ENCODE measurements around the gene SLFN14. TPM values are rescaled to one million over a fixed set of nuclear protein-coding genes. Genes with fewer than 3 reads are reported as not detected.

SLFN14 gene
- not detected in 2 replicates for total RNA-seq

DNA sequence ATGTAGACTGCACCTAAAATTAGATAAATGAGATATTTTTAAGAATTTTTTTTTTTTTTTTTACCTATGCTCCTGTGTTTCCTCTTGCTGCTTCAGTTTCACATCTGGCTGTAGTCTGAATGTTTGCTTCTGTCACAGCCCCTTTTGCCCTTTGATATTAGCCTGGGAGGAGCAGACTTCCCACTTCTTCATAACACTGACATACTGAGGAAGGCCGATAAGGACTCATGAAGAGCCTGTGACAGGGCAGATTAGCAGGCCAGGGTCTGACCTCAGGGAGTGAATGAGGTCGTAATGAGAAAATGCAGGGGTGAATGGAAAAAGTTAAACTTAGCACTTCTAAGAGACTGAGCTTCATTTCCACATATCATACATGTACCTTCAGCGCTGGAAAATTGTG, at the start of gene SLFN14:
SLFN14 (minus strand) TSS at position 117 of the 400 bp plus-strand sequence. CDS start 2,757 bp downstream, outside the sequence.

DNA sequence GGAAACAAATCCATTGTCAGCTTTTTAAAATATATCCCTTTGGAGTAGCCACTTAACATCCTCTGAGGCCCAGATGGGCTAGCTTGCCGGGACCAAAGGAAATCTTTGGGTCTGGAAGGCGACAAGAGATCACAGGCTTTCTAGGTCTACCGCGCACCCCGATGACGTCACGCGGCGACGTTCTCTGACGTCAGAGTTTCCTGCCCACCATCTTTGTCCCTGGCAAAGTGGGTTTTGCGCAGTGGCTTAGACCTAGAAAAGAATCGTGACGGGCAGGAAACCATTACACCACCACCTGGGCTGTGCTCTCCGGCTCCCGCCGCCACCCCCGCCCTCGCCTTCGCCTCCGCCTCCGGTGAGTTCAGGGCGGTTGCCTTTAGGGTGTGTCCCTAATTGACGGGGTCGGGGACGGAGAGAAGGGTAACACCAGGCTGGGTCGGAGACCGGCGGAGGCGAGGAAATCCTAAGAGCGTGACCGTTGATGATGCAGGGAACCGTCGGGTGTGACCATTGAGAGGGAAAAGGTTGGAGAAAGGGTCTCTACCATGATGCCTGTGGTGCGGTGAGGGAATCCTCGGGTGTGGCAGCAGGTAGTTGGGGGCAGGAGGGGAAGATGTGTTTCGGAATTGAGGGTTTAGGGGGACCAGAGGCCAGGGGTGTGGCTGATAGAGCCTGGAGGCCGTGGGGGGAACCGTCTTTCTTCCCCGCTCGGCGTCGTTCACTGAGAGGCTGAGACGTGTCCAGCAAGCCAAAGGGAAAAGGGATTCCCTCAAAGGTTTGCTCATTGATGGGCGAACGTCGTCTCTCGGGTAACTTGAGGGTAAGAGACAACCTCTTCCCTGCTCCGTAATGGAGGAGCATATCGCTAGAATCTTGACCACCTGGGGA, 26.7 kb upstream of the SLFN14 start, which contains the start of gene AP2B1:
AP2B1 (plus strand) TSS at position 249 of the 888 bp plus-strand sequence. CDS start 6,709 bp downstream, outside the sequence.

GRCh38 chr17:35578197-35578928, 17.7 kb upstream of the SLFN14 start, which contains the start of gene PEX12:
PEX12 (minus strand) TSS chr17:35578571; CDS start chr17:35578021, 550 bp downstream.

GRCh38 chr17:35537601-35538141, 22.9 kb downstream of the SLFN14 start, which contains the start of gene SLFN12L:
SLFN12L (minus strand) TSS chr17:35537678; CDS start chr17:35522364, 15,314 bp downstream.

Other genes starting within 250 kb of the SLFN14 start
- 70.8 and 90.3 TPM in 2 replicates for gene SLFN11, start 187.2 kb downstream of the SLFN14 start, total RNA-seq
- gene SLFN12, start 128.3 kb downstream of the SLFN14 start, total RNA-seq, result 27.3 and 34.6 TPM in 2 replicates
- 2.2 and 3.1 TPM in 2 replicates for gene SLFN13, start 112.1 kb downstream of the SLFN14 start, total RNA-seq
- gene SLFN12L, start 23.1 kb downstream of the SLFN14 start, total RNA-seq, result 0.15 and 0.17 TPM in 2 replicates
- 6.4 and 10.4 TPM in 2 replicates for gene PEX12, start 17.8 kb upstream of the SLFN14 start, total RNA-seq
- 104 and 130 TPM in 2 replicates for gene AP2B1, start 26.5 kb upstream of the SLFN14 start, total RNA-seq
- 0.58 and 4.6 TPM in 2 replicates for gene RASL10B, start 170.8 kb upstream of the SLFN14 start, total RNA-seq
- not detected in 2 replicates for gene GAS2L2, start 192.4 kb upstream of the SLFN14 start, total RNA-seq
- gene C17orf50, start 200.1 kb upstream of the SLFN14 start, total RNA-seq, result not detected in 2 replicates
- 1.2 TPM in 1 of 2 replicates, not detected in the other for gene MMP28, start 234.8 kb upstream of the SLFN14 start, total RNA-seq
- 52.8 and 62.8 TPM in 2 replicates for gene TAF15, start 248.7 kb upstream of the SLFN14 start, total RNA-seq